Heart left ventricle (tissue), 16 donors: ENCODE measurements around the gene TBX1. TPM values are rescaled to one million over a fixed set of nuclear protein-coding genes. Genes with fewer than 3 reads are reported as not detected.

Experiments
- ATAC-seq, 4 donors: fragments of 200-7000 bp; cut with Tn5 transposase; one replicate each; pipeline ENCODE4 v1.9.1; 2020 to 2022; ENCODE audit warnings: moderate library complexity in 4 of 4, mild to moderate bottlenecking in 3 of 4, moderate number of reproducible peaks in 1 of 4
- DNase-seq, 5 donors: peaks; one replicate each; pipeline ENCODE4 v3.0.0-alpha.2; 2020
- H3K27ac ChIP-seq, 12 donors: fragments of 200-600 bp; sonication (generic) in 4 of 12; one replicate each; pipeline versions ENCODE4 v1.5.0 to v1.8.0; 2016 to 2022; ENCODE audit warnings: mild to moderate bottlenecking in 2 of 12
- H3K27me3 ChIP-seq, 9 donors: fragments of 200-600 bp; sonication (generic) in 2 of 9; one replicate each; pipeline versions ENCODE4 v1.5.1 to v1.8.0; 2016 to 2022; ENCODE audit warnings: mild to moderate bottlenecking in 3 of 9
- H3K36me3 ChIP-seq, 9 donors: fragments of 200-600 bp; sonication (generic) in 2 of 9; one replicate each; pipeline versions ENCODE4 v1.5.0 to v1.8.0; 2018 to 2022; ENCODE audit warnings: mild to moderate bottlenecking in 2 of 9
- H3K4me1 ChIP-seq, 12 donors: fragments of 200-600 bp; sonication (generic) in 4 of 12; one replicate each; pipeline versions ENCODE4 v1.5.0 to v1.8.0; 2016 to 2022; ENCODE audit warnings: mild to moderate bottlenecking in 3 of 12
- H3K4me3 ChIP-seq, 12 donors: fragments of 200-600 bp; sonication (generic) in 4 of 12; one replicate each; pipeline versions ENCODE4 v1.5.0 to v1.8.0; 2017 to 2022; ENCODE audit warnings: mild to moderate bottlenecking in 9 of 12, moderate library complexity in 4 of 12
- H3K9me3 ChIP-seq, 12 donors: fragments of 200-600 bp; sonication (generic) in 4 of 12; one replicate each; pipeline versions ENCODE4 v1.5.0 to v1.8.0; 2016 to 2022; ENCODE audit warnings: mild to moderate bottlenecking in 1 of 12
- POLR2A ChIP-seq, 2 donors: fragments of 450-650 bp; IDR thresholded peaks; one replicate each; pipeline ENCODE4 v1.6.1; 2017; ENCODE audit warnings: antibody characterized with exemption in 2 of 2, mild to moderate bottlenecking in 2 of 2, moderate library complexity in 2 of 2
- WGBS, 4 donors: extraction: QIAGEN DNeasy Blood & Tissue Kit in 2 of 4; methylation state at CpG; one replicate each; pipeline versions ENCODE4 v1.1.5 to v1.1.7; 2013 to 2018; 5-methylcytosine and 5-hydroxymethylcytosine counted together
- intact Hi-C, 10 donors: fragments of 100-400 bp; cut with DNase I; formaldehyde crosslinking; loops; one replicate each; pipeline versions ENCODE4 v1.11.1 to v1.14.2; 2022
- polyA plus RNA-seq, 2 donors: library from polyadenylated mRNA; stranded (reverse); fragments of 200-250 nt; gene quantifications; one replicate each; pipeline ENCODE4 v1.2.3, GENCODE V29; 2013
- total RNA-seq, 9 donors: library from RNA; depleted of rRNA in 2 of 9; stranded (reverse); fragments of >200 nt in 2 of 9; fragmentation: NEBNext Ultra II Directional in 3 of 9; extraction: Animal tissue kit (Norgen Biotek cat#: 25700) in 3 of 9; gene quantifications; one replicate each; pipeline versions ENCODE4 v1.1.0 to v1.2.4, GENCODE V29; 2016 to 2023
- TF ChIP-seq, protein P1 (sequence below), 12 donors: fragments of 200-600 bp; sonication (generic) in 4 of 12; IDR thresholded peaks; one replicate each; pipeline versions ENCODE4 v1.5.0 to v1.8.0; 2018 to 2022; ENCODE audit warnings: antibody characterized with exemption in 12 of 12, mild to moderate bottlenecking in 5 of 12
- donor health status: ischemic (EF 13 %, LVEDD 7.1; RV severe dilation, severe dysfunction).
- donor health status: healthy with polysubstance abuse.
- donor health status: DM: no; HTN: yes; CAD: no.
- donor health status: DM: no; HTN: no; CAD: no.
- donor health status: ischemic (EF 25% LVEDD 6.9; RV normal size, moderate dysfunction).
- donor health status: ischemic (EF 25% LVEDD 5.7; RV mildly dilated, moderate dysfunction).
- donor health status: healthy.
- donor health status: DM: yes; HTN: yes; CAD: no.
- donor health status: ischemic (EF 35%, LVEDD 5.7; RV mildly dilated, moderate dysfunction).
- donor health status: nonischemic (EF 11% LVEDD 7.7; RV severe dilation, severe dysfunction).
- donor health status: DM: yes; HTN: yes; CAD: no.
- donor health status: PGD.
- donor health status: ischemic (EF 29% LVEDD 5.4; RV normal size, mild dysfunction).
- donor health status: nonischemic (EF 23%, LVEDD 6.1; RV moderate dilation, normal function).

Gene TBX1
- total and polyA plus RNA-seq, 11 donors = 0.11 to 3.1 (median 0.97) TPM; not detected in 1

DNA sequence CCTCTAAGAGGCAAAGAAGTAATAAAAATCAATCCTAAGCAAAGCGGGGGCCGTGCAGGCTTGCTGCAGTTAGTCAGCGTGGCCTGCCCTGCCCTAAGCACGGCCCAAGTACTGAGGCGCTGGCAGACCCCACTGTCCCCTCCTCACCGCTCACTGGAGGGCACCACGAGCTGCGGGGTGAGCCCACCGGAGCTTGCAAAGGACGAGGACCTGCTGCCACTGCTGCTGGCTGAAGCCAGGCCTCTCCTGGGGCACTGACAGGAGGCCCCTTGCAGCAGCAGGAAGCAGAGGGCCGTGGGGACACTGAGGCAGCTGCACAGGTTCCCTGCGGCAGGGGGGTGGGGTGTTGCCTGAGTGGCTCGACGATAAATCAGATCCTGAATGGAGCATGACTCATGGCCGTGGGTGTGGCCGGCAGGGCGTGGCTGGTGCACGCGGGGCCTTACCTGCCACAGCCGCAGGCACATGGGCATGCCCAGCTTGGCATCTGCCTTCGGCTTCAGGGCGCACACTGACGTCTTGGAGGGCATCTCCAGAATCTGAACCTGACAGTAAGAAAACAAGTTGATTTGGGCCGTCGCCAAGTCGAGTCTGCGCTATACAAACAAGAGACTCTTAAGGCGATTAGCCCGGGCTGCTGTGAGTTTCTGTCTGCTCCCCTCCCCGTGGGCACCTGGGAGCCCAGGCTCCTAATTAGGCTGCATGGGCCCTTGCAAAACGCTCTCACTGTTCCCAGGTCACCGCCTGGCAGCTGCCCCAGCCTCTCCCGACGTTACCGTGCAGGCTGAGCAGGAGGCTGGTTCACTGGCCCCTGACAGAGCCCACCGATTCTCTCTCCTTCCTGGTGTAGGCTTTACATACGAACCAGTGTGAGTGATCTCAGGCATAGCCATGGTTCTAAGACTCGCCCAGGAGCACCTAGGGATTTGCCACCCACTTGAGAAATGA, 45.9 kb downstream of the TBX1 start:
- Histone ChIP-seq H3K9me3 (no peaks in the 10 kb centered on the region), H3K36me3 (no peaks in the 10 kb centered on the region), H3K4me3 (no peak overlapping the region), H3K4me1 (peaks cover 0 to 6% (median 0%) of the 10 kb centered on the region in 12 donors), H3K27ac (no peak overlapping the region), H3K27me3 (no peaks in the 10 kb centered on the region)
- whole genome bisulfite sequencing, 4 donors = 85 to 90% (median 87%) methylated on average over 21 to 38 of the region's 38 CpGs
- TF ChIP-seq, protein P1, sequence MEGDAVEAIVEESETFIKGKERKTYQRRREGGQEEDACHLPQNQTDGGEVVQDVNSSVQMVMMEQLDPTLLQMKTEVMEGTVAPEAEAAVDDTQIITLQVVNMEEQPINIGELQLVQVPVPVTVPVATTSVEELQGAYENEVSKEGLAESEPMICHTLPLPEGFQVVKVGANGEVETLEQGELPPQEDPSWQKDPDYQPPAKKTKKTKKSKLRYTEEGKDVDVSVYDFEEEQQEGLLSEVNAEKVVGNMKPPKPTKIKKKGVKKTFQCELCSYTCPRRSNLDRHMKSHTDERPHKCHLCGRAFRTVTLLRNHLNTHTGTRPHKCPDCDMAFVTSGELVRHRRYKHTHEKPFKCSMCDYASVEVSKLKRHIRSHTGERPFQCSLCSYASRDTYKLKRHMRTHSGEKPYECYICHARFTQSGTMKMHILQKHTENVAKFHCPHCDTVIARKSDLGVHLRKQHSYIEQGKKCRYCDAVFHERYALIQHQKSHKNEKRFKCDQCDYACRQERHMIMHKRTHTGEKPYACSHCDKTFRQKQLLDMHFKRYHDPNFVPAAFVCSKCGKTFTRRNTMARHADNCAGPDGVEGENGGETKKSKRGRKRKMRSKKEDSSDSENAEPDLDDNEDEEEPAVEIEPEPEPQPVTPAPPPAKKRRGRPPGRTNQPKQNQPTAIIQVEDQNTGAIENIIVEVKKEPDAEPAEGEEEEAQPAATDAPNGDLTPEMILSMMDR (IDR thresholded peaks at IDR 0.05) = no peak
- no peak for TF ChIP-seq POLR2A (IDR thresholded peaks at IDR 0.05)
- peak in 1 of 5 donors; percentile 54 for DNase-seq
- intact Hi-C loops = loop anchor here in 1 of 10 donors (5.0 kb wide), 1 partner anchor 46 kb away; the partner anchor contains the start of genes GNB1L and RTL10
- ATAC-seq = no peak

DNA sequence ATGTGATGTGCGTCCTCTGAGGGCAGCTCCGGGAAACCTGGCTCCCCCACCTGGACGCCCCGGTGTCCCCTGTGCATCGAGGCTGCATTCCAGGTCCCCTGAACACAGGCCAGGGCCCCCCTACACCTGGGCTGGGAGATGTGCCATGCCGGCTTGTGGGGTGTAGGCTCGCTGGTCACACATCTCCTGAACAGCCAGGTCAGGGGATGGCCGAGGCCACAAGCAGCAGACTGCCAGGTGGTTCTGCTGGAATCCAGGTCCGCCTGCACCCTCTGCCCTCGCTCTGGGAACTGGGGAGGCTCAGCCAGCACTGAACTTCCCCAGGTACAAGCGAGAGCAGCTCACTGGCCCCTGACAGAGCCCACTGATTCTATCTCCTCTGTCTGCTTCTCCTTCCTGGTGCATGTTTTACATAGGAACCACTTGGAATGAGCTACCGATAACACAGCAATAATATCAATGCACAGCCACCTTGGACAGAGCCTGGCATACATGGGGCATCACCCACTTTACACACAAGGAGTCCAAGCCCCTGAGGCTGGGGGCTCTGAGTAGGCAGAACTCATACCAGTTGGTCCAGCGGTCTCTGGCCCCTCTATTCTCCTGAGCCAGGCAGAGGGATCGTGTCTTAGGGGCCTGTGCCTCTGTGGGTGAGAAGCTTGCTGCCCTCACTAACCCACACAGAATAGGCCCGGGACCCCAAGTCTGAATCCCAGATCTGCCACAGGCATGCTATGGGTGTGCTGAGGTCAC, 46.8 kb downstream of the TBX1 start:
- DNase-seq (peak in 1 of 5 donors; percentile 42), ATAC-seq (no peak)
- H3K36me3 ChIP-seq = no peaks in the 10 kb centered on the region
- no peak for TF ChIP-seq POLR2A (IDR thresholded peaks at IDR 0.05)
- TF ChIP-seq, protein P1 (IDR thresholded peaks at IDR 0.05) = no peak
- WGBS, 4 donors = 90 to 97% (median 94%) methylated on average over 10 to 15 of the region's 15 CpGs
- H3K27me3 ChIP-seq = no peaks in the 10 kb centered on the region
- H3K4me3 ChIP-seq = no peak overlapping the region
- no peaks in the 10 kb centered on the region for H3K9me3 ChIP-seq
- H3K27ac ChIP-seq = no peak overlapping the region
- intact Hi-C loops = loop anchor here in 1 of 10 donors (5.0 kb wide), 1 partner anchor 45 kb away; the partner anchor contains the start of genes GNB1L and RTL10
- peaks cover 0 to 6% (median 0%) of the 10 kb centered on the region in 12 donors for H3K4me1 ChIP-seq

DNA sequence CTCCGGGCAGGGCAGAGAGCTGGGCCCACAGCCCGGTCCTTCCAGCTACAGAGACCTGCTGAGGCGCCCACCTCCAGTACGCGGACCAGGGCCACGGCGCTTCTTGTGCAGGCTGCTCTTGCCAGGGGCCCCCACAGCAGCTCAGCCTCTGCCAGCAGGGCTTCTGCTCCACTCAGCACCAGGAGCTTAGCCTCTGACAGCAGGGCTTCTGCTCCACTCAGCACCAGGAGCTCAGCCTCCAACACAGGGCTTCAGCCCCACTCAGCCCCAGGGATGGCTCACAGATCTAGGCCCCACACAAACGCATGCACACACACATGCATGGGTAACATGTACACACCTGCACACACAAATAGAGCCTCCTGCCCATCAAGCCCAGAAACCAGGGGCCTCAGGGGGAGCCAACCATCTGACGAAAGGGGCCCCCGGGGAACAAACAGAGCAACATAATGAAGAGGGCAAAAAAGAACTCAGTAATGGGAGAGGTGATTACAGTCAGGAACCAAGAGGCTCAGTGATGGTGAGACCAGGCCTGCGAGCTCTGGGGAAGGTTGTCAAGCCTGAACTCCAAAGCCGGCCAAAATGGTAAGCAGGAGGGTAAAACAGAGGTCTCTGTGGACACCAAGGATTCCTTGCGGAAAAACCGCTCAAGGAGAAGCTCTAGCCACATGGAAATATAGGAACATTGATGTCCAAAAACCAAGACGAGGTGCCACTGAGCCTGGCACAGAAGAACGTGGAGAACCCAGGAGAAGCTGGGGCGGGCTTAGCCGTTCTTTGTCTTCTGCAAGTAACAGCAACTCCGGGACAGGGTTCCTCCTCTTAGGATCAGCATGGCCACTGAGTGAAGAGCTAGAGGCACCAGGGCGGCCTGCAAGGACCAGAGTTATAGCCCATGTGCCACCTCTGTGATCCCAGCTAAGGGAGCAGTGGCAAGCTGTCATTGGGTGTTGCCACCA, 47.6 kb downstream of the TBX1 start:
- DNase-seq (peak in 1 of 5 donors; percentile 30), ATAC-seq (no peak)
- 92 to 96% (median 94%) methylated on average over 18 to 20 of the region's 20 CpGs for WGBS, 4 donors
- TF ChIP-seq, protein P1 (IDR thresholded peaks at IDR 0.05) = no peak
- TF ChIP-seq POLR2A (IDR thresholded peaks at IDR 0.05) = no peak
- intact Hi-C loops = loop anchor here in 1 of 10 donors (5.0 kb wide), 1 partner anchor 44 kb away; the partner anchor contains the start of genes GNB1L and RTL10
- Histone ChIP-seq H3K36me3 (no peaks in the 10 kb centered on the region), H3K9me3 (no peaks in the 10 kb centered on the region), H3K4me3 (no peak overlapping the region), H3K27ac (no peak overlapping the region), H3K27me3 (no peaks in the 10 kb centered on the region), H3K4me1 (peaks cover 0 to 6% (median 0%) of the 10 kb centered on the region in 12 donors)
